Measurements from ENCODE around the gene POTEF.
"Not testable (repeated sequence)": the region's sequence is repeated elsewhere in the genome, so short reads cannot be mapped to it uniquely, and the experiment has no call there.

POTEF gene

DNA sequence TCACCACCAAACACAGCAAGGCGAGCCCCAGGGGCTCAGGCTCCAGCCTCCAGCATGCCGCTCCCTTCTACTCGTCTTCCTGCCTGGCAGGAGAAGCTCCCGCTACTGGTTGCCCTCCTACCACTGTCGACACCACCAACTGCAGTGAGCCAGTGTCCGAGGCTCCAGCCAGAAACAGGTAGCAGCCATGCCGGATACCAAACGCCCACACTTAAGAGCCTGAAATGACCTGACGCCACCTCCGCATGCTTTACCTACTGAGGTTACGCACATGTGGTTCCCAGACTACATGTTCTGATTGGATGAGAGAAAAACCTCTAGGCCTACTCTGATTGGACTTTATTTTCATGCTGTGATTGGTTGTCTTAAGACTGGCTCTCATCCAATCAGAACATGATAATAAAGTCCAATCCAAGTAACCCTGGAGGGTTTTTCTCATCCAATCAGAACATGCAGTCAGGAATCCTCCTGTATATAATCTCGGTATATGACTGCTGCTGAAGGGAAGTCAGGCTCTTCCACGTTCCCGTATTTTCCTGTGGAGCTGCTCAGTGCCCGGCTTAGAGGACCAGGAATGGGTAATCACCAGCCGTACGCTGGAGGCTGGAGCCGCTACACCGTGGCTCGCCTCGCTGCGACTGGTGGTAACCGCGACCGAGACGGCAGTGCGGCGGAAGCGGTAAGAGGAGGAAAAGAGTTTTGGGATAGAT is at the start of gene POTEF:
POTEF (minus strand) TSS at position 103 of the 710 bp plus-strand sequence. CDS start 8,707 bp downstream, outside the sequence.
- not testable (repeated sequence) for H3K27ac ChIP-seq

DNA sequence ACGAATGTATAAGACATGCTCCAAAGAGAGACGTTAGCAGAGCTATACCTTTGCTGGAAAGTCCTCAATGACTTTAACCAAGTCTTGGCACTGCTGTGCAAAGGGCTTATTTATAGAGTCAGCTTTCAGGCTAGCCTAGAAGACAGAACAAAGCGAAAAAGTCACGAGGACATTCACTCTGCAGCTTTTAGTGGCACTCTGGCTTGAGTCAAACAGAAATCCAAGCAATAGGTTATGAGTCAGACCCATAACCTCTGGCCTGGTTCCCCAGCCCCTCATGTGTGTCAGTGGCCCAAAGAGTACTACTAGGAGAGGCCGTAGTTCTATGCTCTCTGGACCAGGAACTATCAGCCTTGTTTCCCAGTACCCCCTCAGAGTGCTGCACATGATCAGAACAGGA is 45.8 kb upstream of the POTEF start:
- not testable (repeated sequence) for H3K27ac ChIP-seq

DNA sequence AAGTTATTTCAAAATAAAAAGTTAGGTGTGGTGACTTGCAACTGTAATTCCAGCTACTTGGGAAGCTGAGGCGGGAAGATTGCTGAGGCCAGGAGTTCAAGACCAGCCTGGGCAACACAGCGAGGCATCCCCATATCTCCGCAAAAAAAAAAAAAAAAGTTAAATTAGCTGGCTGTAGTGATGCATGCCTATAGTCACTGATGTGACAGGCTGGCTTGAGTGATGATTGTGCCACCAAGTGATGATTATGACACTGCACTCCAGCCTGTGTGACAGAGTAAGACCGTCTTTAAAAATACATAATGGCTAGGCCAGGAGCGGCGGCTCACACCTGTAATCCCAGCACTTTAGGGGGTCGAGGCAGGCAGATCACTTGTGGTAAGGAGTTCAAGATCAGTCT is 40.9 kb upstream of the POTEF start:
- TF ChIP-seq, protein P1, sequence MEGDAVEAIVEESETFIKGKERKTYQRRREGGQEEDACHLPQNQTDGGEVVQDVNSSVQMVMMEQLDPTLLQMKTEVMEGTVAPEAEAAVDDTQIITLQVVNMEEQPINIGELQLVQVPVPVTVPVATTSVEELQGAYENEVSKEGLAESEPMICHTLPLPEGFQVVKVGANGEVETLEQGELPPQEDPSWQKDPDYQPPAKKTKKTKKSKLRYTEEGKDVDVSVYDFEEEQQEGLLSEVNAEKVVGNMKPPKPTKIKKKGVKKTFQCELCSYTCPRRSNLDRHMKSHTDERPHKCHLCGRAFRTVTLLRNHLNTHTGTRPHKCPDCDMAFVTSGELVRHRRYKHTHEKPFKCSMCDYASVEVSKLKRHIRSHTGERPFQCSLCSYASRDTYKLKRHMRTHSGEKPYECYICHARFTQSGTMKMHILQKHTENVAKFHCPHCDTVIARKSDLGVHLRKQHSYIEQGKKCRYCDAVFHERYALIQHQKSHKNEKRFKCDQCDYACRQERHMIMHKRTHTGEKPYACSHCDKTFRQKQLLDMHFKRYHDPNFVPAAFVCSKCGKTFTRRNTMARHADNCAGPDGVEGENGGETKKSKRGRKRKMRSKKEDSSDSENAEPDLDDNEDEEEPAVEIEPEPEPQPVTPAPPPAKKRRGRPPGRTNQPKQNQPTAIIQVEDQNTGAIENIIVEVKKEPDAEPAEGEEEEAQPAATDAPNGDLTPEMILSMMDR (conservative IDR thresholded peaks at IDR 0.05) = no peak
- TF ChIP-seq ZFX (IDR thresholded peaks at IDR 0.05) = no peak
- H3K27ac ChIP-seq = no peak overlapping the region

DNA sequence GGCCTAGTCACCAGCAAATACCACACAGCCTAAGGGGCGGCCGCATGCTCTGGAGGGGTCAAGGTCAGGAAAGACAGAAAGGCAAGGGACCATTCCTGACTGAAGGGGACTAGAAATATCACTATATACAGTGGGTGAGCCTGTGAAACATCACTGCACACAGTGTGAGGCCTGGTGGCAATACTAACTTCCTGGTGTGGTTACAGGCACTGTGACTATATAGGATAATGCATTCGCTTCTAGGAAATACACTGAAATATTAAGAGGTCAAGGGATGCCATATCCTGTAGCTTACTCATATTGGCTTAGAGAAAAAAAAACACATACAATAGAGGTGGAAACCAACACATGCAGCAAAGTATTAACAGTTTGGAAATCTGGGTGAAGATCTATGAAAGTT is 40.1 kb upstream of the POTEF start:
- not testable (repeated sequence) for H3K27ac ChIP-seq

DNA sequence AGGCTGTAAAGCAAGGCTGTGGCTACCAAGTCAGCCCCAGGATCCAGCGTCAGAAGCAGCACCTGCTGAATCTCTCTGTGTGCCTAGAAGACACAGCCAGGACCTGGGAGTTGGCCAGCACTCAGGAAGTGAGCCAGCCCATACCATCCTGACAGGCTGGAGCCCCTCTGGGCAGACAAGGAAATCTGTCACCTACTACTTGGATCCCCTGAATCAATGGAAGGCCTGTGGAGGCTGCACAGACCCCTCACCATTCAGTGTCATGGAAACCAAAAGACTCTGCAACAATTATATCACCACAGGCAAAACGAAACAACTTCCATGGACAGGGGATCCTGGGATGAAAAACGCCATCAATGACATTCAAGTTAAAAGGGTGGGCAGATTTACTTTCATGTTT is 37.6 kb upstream of the POTEF start:
- not testable (repeated sequence) for H3K27ac ChIP-seq

DNA sequence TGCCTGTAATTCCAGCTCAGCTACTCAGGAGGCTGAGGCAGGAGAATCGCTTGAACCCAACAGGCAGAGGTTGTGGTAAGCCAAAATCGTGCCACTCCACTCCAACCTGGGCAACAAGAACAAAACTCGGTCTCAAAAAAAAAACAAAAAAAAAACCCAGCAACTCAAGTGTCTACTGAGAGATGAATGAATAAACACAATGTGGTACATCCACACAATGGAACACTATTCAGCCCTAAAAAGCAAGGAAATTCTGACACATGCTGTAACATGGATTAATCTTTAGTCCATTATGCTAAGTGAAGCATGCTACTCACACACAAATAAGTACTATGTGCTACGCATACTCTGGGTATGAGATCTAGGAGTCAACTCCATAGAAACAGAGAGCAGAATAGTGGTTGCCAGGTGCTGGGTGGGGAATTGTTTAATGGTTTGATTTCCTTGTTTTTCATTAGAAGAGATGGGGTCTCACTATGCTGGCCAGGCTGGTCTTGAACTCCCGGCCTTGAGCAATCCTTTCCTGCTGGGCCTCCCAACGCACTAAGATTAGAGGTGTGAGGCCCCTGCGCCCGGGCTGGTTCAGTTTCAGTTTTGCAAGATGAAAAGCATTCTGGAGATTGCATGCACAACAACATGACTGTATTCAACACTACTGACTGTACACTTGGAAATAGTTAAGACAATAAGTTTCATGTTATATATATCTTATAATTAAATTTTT is 36.4 kb upstream of the POTEF start:
- no peak for TF ChIP-seq ZFX (IDR thresholded peaks at IDR 0.05)
- TF ChIP-seq, protein P1 (conservative IDR thresholded peaks at IDR 0.05) = no peak

DNA sequence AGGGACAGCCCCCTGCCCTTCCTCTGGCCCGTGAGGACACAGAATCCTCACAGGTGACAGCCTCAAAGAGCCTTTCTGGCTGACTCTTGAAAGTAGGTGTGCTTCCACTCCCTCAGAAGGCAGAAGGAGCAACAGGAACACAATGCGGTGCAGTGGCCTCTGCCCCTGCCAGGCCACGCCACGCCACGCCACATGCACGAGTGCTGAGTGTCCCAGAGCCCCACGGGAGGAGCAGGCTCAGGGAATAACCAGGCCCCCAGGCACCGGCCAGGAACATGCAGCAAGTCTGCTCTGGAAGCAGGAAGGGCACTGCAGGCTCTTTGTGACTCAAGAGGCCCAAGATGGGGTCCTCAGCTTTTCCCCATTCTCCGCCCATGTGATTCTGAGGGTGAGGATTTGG is 33.9 kb upstream of the POTEF start:
- TF ChIP-seq, protein P1 (conservative IDR thresholded peaks at IDR 0.05) = no peak
- no peak for TF ChIP-seq ZFX (IDR thresholded peaks at IDR 0.05)
- H3K27ac ChIP-seq = no peak overlapping the region

More for the DNA sequence above, 36.4 kb upstream of the POTEF start:
- H3K27ac ChIP-seq = no peak overlapping the region

DNA sequence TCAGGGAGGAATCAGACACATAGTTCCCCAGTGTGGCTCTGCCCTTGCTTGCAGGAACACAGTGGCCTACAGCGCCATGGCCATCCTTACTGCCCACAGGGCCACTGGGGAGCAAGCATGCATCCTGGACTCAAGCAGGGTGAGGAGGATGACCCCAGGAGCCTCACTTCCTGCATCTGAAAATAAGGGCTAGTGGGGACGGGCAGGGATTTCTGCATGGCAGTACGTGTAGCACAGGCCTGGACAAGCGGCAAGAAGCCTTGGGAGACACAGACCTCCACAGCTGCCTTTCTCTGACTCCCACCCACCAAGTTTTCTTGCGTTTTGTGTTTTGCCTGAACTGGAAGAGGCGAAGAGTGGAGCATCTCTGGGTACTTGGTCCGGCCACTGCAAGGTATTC is 33.5 kb upstream of the POTEF start:
- H3K27ac ChIP-seq = not testable (repeated sequence)

DNA sequence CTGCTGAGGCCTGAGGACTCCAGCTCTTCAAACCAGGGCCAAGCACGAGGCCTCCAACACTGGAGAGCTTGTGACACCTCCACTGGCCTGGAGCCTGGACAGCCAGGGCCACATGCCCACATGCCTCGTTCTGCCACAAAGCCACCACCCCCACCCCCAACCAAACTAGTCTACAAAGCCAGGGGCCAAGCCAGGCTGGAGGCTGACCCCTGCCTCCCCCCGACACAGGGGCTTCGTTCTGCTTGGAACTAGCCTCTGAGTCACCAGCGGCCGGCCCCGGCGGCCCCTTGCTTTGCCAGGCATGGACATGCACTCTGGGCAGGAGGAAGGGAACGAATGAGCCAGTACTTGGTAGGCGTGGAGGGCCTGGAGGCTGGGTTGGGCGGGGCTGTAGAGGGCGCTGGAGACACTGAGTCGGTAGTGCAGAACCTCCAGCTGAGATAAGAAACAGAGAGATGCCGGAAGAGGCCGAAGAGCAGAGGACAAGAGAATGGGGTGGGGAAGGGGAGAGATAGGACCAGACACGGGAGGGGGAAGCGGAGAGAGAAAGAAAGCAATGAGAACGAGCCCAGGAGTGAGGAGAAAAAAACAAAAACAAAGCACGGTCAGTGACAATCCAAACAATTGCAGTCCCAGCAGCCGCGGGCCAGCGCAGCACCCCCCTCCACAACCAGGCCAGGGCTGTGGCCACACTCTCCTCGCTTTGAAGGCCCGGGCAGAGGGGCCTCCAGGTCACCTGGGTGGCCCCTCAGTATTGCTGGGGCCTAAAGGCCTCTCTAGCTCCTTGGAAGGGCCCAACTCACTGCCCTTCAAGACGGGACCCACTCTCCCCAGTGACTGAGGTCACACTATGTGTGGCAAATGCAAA is 32.0 kb upstream of the POTEF start:
- H3K27ac ChIP-seq = not testable (repeated sequence)

DNA sequence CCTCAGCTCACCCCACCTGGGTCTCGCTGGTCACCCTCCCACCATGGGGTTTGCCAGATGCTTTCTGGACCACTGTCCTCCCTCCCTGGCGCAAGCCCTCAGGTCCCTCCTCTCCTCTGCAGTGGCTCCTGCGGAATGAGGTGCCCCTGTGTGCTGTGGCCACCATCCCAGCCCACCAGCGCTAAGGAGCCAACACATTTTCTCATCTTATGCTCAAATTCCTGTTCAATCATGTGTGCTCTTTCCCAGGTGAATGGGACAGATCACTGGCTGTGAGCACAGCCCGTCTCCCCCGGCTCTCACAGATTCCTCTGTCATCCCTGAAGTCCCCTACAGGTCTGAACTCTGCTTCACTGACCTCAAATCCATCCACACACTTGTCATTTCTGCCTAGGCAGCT is 31.1 kb upstream of the POTEF start:
- no peak overlapping the region for H3K27ac ChIP-seq
- TF ChIP-seq, protein P1 (conservative IDR thresholded peaks at IDR 0.05) = no peak
- no peak for TF ChIP-seq ZFX (IDR thresholded peaks at IDR 0.05)

DNA sequence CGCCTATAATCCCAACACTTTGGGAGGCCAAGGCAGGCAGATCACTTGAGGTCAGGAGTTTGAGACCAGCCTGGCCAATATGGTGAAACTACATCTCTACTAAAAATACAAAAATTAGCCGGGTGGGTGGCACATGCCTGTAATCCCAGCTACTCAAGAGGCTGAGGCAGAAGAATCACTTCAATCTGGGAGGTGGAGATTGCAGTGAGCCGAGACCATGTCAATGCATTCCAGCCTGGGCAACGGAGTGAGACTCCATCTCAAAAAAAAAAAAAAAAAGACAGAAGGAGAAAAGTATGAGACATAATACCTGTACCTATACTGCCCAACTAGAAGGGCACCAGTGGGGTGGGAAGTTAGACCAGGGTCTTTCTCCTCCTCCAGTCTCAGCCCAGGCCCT is 30.4 kb upstream of the POTEF start:
- not testable (repeated sequence) for H3K27ac ChIP-seq
